HG02852 (cell line): ENCODE data around the gene FLOT2.
"Not testable (repeated sequence)": the region's sequence is repeated elsewhere in the genome, so short reads cannot be mapped to it uniquely, and the experiment has no call there.

Source experiments
- ATAC-seq: cut with Tn5 transposase; IDR thresholded peaks from one replicate; pipeline ENCODE4 v1.9.1; 2021; ENCODE audit warnings: mild to moderate bottlenecking, moderate library complexity; ENCODE audit not compliant: unreplicated experiment

Gene FLOT2

DNA sequence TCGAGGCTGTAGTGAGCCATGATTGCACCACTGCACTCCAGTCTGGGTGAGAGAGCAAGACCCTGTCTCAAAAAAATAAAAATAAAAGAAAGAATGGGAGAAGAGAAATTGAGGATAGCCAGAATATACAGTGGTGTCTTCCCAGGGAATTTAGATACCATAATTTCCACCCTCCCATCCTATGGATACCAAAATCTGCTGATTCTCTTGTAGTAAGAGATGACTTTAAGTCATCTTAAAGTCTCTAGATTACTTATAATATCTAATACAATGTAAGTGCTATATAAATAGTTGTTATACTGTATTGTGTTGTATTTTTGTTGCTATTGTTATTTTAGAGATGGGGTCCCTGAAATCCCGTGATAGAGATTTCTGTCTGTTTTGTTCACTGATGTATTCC lies 44.2 kb downstream of the FLOT2 start:
- ATAC-seq: no peak

- ATAC-seq: no peak
Measured at GRCh38 chr17:28849281-28849680, 48.3 kb downstream of the FLOT2 start.

- ATAC-seq: not testable (repeated sequence)
Measured at GRCh38 chr17:28848667-28849066, 48.9 kb downstream of the FLOT2 start.

DNA sequence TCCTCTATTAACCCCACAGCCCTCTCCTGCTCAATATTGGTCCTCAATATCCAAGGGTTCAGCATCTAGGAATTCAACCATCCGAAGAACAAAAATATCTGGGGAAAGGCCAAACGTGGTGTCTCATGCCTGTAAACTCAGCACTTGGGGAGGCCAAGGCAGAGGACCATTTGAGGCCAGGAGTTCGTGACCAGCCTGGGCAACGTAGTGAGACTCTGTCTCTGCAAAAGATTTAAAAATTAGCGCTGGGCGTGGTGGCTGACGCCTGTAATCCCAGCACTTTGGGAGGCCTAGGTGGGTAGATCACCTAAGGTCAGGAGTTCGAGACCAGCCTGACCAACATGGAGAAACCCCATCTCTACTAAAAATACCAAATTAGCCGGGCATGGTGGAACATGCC lies 50.8 kb downstream of the FLOT2 start:
- not testable (repeated sequence) for ATAC-seq

DNA sequence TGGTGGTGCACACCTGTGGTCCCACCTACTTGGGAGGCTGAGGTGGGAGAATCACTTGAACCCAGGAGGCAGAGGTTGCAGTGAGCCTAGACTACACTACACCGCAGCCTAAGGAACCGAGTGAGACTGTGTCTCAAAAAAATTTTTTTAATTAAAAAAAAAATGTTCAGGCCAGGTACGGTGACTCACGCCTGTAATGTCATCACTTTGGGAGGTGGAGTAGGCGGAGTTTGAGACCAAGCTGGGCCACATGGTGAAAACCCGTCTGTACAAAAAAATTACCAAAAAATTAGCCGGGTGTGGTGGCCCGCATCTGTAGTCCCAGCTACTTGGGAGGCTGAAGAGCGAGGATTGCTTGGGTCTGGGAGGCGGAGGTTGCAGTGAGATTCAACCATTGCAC lies 51.3 kb downstream of the FLOT2 start:
- no peak for ATAC-seq

GRCh38 chr17:28843816-28844148 lies 53.8 kb downstream of the FLOT2 start:
- no peak for ATAC-seq

DNA sequence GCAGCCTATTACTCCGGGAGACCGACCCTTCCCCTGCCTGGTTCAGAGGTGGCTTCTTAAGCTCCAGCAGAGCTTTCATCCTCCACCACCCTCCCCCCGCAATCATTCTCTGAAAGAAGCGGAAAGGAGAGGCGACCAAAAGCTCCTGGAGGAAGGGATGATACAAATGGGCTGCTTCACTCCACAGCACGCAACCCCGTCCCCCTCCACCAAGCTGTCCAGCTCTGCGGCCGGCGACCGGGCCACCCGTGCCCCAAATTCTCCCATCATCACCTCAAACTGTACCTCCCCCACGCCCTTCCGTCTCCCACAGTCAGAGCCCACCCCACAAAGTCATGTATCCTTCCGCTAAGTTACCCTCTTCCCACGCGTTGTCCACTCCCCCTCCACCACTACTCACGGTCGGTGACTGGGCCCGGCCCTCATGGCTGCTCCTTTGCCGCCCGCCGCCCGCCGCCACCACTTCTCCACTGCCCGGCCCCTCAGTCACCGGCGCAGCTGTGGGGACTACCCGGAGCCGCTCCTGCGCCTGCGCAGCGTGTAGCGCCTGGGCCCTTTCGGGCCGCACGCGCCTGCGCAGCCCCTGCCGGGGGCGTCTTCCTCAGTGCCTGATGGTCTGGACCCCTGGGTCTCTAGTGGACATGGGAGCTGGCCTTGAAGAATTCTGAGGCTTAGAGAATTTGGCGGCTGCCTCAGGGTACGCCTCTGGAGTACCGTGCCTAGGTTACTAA lies 55.1 kb downstream of the FLOT2 start, which contains the start of gene FAM222B:
Gene FAM222B, minus strand, starts transcription at position 509 of the 731 bp plus-strand sequence. CDS start 76,123 bp downstream, outside the sequence.
- peak; percentile 75 for ATAC-seq

DNA sequence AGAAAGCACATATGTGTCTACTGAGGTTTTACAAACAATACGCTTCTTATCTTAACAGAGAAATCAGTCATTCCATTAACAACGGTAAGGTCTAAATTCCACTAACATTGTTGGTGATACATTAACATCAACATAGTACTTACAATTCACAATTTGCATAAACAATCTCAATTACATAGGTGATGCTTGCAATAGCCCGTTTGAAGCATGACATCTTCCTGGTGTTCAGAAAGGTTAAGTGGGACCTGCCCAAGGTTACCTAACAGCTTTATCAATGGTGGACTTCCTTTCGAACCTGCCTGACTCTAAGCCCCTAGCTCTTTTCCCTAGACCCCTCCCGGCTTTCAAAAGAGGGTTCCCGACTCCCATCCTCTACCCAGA lies 55.6 kb downstream of the FLOT2 start:
- peak; percentile 12 for ATAC-seq

- no peak for ATAC-seq
Measured at GRCh38 chr17:28839221-28839620, 58.3 kb downstream of the FLOT2 start.

DNA sequence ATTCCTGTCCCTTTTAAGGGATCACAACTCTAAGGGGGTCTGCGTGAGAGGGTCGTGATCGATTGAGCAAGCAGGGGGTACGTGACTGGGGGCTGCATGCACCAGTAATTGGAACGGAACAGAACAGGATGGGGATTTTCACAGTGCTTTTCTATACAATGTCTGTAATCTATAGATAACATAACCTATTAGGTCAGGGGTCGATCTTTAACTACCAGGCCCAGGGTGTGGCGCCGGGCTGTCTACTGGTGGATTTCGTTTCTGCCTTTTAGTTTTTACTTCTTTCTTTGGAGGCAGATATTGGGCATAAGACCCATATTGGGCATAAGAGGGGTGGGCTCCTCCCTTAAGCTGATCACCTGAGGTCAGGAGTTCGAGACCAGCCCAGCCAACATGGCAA lies 61.0 kb downstream of the FLOT2 start:
- ATAC-seq: not testable (repeated sequence)

DNA sequence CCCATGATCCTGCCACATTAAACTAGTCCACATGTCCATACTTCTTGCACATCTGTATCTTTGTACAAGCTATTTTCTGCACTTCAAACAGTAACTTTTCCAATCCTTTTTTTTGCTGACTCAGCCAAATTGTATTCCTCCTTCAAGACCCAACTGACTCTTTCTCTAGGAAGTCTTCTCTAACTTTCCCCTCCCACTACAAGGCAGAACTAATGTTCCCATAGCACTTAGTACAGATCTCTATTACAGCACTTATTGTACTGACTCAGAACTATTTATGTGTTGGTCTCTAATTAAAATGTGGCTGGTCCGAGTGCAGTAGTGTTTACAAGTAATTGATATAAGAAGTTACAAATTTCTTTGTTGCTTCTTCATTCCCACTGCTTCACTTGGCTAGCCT lies 63.1 kb downstream of the FLOT2 start:
- ATAC-seq: no peak
